IMR-90 (cell line): ENCODE measurements around the gene RNF114. TPM values are rescaled to one million over a fixed set of nuclear protein-coding genes. Genes with fewer than 3 reads are reported as not detected.

ENCODE experiments used
- ATAC-seq: fragments of 200-7000 bp; cut with Tn5 transposase; 2 replicates; pipeline ENCODE4 v1.9.1; 2020; ENCODE audit warnings: low read depth, mild to moderate bottlenecking, moderate library complexity
- BruUV-seq: library from RNA; stranded (reverse); fragments of 400-500 nt; replicated peaks from 2 replicates; lab custom pipeline; 2021; lab: Mats Ljungman, UMichigan
- CTCF ChIA-PET: fragments of 300-600 bp; formaldehyde crosslinking; extraction: SDS; loops from one replicate; lab custom pipeline; 2021; ENCODE audit warnings: antibody characterized with exemption; lab: Yijun Ruan, JAX
- POLR2A ChIA-PET: fragments of 300-600 bp; sonication (Branson Sonifier 250); formaldehyde crosslinking; loops from one replicate; lab custom pipeline; 2022; ENCODE audit warnings: antibody characterized with exemption; ENCODE audit not compliant: unreplicated experiment; lab: Charles Lee
- DNase-seq: peaks from one replicate; pipeline ENCODE4 v3.0.0; 2013
- H2AFZ ChIP-seq: replicated peaks from 2 replicates; pipeline ENCODE3; 2013; ENCODE audit warnings: low read length, mild to moderate bottlenecking; ENCODE audit not compliant: poor library complexity
- H2AK5ac ChIP-seq: 2 replicates; pipeline ENCODE4 v1.6.1; 2013; ENCODE audit warnings: low read depth, low read length, inconsistent platforms
- H2AK9ac ChIP-seq: replicated peaks from 2 replicates; pipeline ENCODE3; 2013; ENCODE audit warnings: mild to moderate bottlenecking, low read depth, low read length, moderate library complexity; ENCODE audit not compliant: poor library complexity
- H2BK120ac ChIP-seq: 2 replicates; pipeline ENCODE4 v1.6.1; 2013; ENCODE audit warnings: low read depth, low read length, inconsistent platforms
- H2BK15ac ChIP-seq: 3 replicates; pipeline ENCODE4 v1.6.1; 2013; ENCODE audit warnings: low read depth, low read length, inconsistent platforms
- H2BK20ac ChIP-seq: 2 replicates; pipeline ENCODE4 v1.6.1; 2013; ENCODE audit warnings: low read depth, mild to moderate bottlenecking, inconsistent platforms, low read length, moderate library complexity
- H2BK5ac ChIP-seq: 2 replicates; pipeline ENCODE4 v1.6.1; 2013; ENCODE audit warnings: mild to moderate bottlenecking, low read depth, low read length, inconsistent platforms; ENCODE audit not compliant: poor library complexity, severe bottlenecking
- H3K14ac ChIP-seq: replicated peaks from 2 replicates; pipeline ENCODE4 v1.6.1; 2013; ENCODE audit warnings: low read depth, low read length, inconsistent platforms
- H3K18ac ChIP-seq: 2 replicates; pipeline ENCODE4 v1.6.1; 2013; ENCODE audit warnings: low read depth, low read length, control low read depth
- H3K23ac ChIP-seq: 2 replicates; pipeline ENCODE4 v1.6.1; 2013; ENCODE audit warnings: low read depth, low read length, inconsistent platforms
- H3K27ac ChIP-seq: 2 replicates; pipeline ENCODE4 v1.5.1; 2013; ENCODE audit warnings: mild to moderate bottlenecking, control low read depth, low read length; ENCODE audit not compliant: insufficient read depth
- H3K27me3 ChIP-seq: 2 replicates; pipeline ENCODE4 v1.6.1; 2013; ENCODE audit warnings: low read length; ENCODE audit not compliant: control insufficient read depth, insufficient read depth
- H3K36me3 ChIP-seq: 2 replicates; pipeline ENCODE4 v1.6.1; 2013; ENCODE audit warnings: low read length, mixed read lengths; ENCODE audit not compliant: control insufficient read depth, insufficient read depth
- H3K4ac ChIP-seq: 2 replicates; pipeline ENCODE4 v1.6.1; 2013; ENCODE audit warnings: low read depth, low read length, inconsistent platforms
- H3K4me1 ChIP-seq: 2 replicates; pipeline ENCODE4 v1.6.1; 2013; ENCODE audit warnings: low read length, mixed read lengths; ENCODE audit not compliant: control insufficient read depth, insufficient read depth
- H3K4me2 ChIP-seq: 2 replicates; pipeline ENCODE4 v1.6.1; 2013; ENCODE audit warnings: low read depth, mild to moderate bottlenecking, control low read depth, low read length, moderate library complexity
- H3K4me3 ChIP-seq: 2 replicates; pipeline ENCODE4 v1.5.1; 2013; ENCODE audit warnings: low read depth, mild to moderate bottlenecking, control low read depth, low read length, moderate library complexity; ENCODE audit not compliant: insufficient read depth
- H3K56ac ChIP-seq: 2 replicates; pipeline ENCODE4 v1.6.1; 2013; ENCODE audit warnings: low read length, inconsistent platforms; ENCODE audit not compliant: insufficient read depth; ENCODE audit errors: extremely low read depth
- H3K79me1 ChIP-seq, 2 experiments: 2 replicates each; pipeline ENCODE4 v1.6.1; 2013; ENCODE audit warnings: low read length in 2 of 2, inconsistent platforms in 1 of 2, low read depth in 1 of 2
- H3K9ac ChIP-seq: 2 replicates; pipeline ENCODE4 v1.6.1; 2013; ENCODE audit warnings: low read depth, low read length, control low read depth
- H3K9me1 ChIP-seq: 2 replicates; pipeline ENCODE4 v1.6.1; 2013; ENCODE audit warnings: low read length, inconsistent platforms; ENCODE audit not compliant: insufficient read depth
- H3K9me3 ChIP-seq: 2 replicates; pipeline ENCODE4 v1.6.1; 2013; ENCODE audit warnings: low read length; ENCODE audit not compliant: control insufficient read depth, insufficient read depth
- H4K20me1 ChIP-seq: 2 replicates; pipeline ENCODE4 v1.6.1; 2013; ENCODE audit warnings: low read length, inconsistent platforms; ENCODE audit not compliant: insufficient read depth
- H4K5ac ChIP-seq: 2 replicates; pipeline ENCODE4 v1.6.1; 2013; ENCODE audit warnings: mild to moderate bottlenecking, low read depth, low read length, control low read depth
- H4K8ac ChIP-seq, 2 experiments: 2 replicates each; pipeline ENCODE4 v1.6.1; 2013; ENCODE audit warnings: low read depth in 2 of 2, low read length in 2 of 2, control low read depth in 1 of 2, inconsistent platforms in 1 of 2
- H4K91ac ChIP-seq: 2 replicates; pipeline ENCODE4 v1.6.1; 2013; ENCODE audit warnings: low read depth, low read length, inconsistent platforms; ENCODE audit not compliant: insufficient read depth
- CEBPB ChIP-seq: IDR thresholded peaks from 2 replicates; pipeline ENCODE4 v1.6.1; 2012; ENCODE audit warnings: low read depth, low read length, improper control_type of control experiment
- CHD1 ChIP-seq: IDR thresholded peaks from 2 replicates; pipeline ENCODE4 v1.6.1; 2012; ENCODE audit warnings: low read depth, low read length, improper control_type of control experiment
- CTCF ChIP-seq: conservative IDR thresholded peaks from 2 replicates; pipeline ENCODE4 v1.5.1; 2012; ENCODE audit warnings: mild to moderate bottlenecking, low read depth, low read length, improper control_type of control experiment
- MAFK ChIP-seq: IDR thresholded peaks from 2 replicates; pipeline ENCODE4 v1.6.1; 2012; ENCODE audit warnings: low read depth, low read length, improper control_type of control experiment
- NFE2L2 ChIP-seq: fragments of 150-350 bp; IDR thresholded peaks from 2 replicates; pipeline ENCODE4 v1.6.1; 2016; ENCODE audit warnings: low read depth, mild to moderate bottlenecking, low read length
- SMC3 ChIP-seq: fragments of 150-350 bp; IDR thresholded peaks from 2 replicates; pipeline ENCODE4 v1.6.1; 2016; ENCODE audit warnings: low read depth, mild to moderate bottlenecking, antibody characterized with exemption, low read length, moderate library complexity
- WGBS, 2 experiments: methylation state at CpG; one replicate each; pipeline versions ENCODE4 v1.1.5 to v1.1.7; 2013; ENCODE audit warnings: missing lambda C conversion rate in 2 of 2; ENCODE audit not compliant: insufficient read length in 1 of 2; ENCODE audit errors: extremely low coverage in 2 of 2; 5-methylcytosine and 5-hydroxymethylcytosine counted together
- dilution Hi-C: fragments of 300-500 bp; cut with HindIII; formaldehyde crosslinking; loops from one replicate; pipeline ENCODE4 v1.14.3; 2018; ENCODE audit warnings: low sequenced_read_pairs; ENCODE audit not compliant: unreplicated experiment
- in situ Hi-C: fragments of 300-500 bp; cut with MboI; formaldehyde crosslinking; loops from 3 replicates; pipeline ENCODE4 v1.14.3; 2019; ENCODE audit warnings: low sequenced_read_pairs, inconsistent platforms, mixed read lengths
- intact Hi-C: fragments of 100-400 bp; cut with micrococcal nuclease; formaldehyde crosslinking; loops from 2 replicates; pipeline ENCODE4 v1.10.0; 2022
- polyA plus RNA-seq, 3 experiments: library from polyadenylated mRNA; depleted of rRNA; stranded (reverse); fragments of >200 nt; gene quantifications; 2 replicates each; pipeline ENCODE4 v1.2.3, GENCODE V29; 2012; ENCODE audit warnings: low replicate concordance in 1 of 3
- total RNA-seq: library from RNA; depleted of rRNA; stranded (reverse); fragments of >200 nt; gene quantifications from 2 replicates; pipeline ENCODE4 v1.2.3, GENCODE V29; 2012
- TF ChIP-seq, protein P1 (sequence below): fragments of 150-350 bp; IDR thresholded peaks from 2 replicates; pipeline ENCODE4 v1.6.1; 2017; ENCODE audit warnings: mild to moderate bottlenecking, antibody characterized with exemption, low read length, low read depth
- TF ChIP-seq, protein P2 (sequence below): fragments of 150-350 bp; IDR thresholded peaks from 2 replicates; pipeline ENCODE4 v1.6.1; 2016; ENCODE audit warnings: low read depth, mild to moderate bottlenecking, low read length, moderate library complexity, borderline replicate concordance

Gene RNF114
- total and polyA plus RNA-seq, 2 of the 4 experiments (the other 2 are of a cell fraction), result 44.6 to 62.3 TPM

GRCh38 chr20:49925901-49926454, 10.2 kb upstream of the RNF114 start:
- Histone ChIP-seq H3K56ac (no peak overlapping the region), H2AK5ac (no peak overlapping the region), H3K9me3 (no peaks in the 10 kb centered on the region), H2AFZ (no peak overlapping the region), H2BK120ac (no peak overlapping the region), H3K14ac (no peak overlapping the region), H2BK5ac (no peak overlapping the region), H2BK15ac (no peak overlapping the region), H4K8ac (no peak overlapping the region), H4K20me1 (no peaks in the 10 kb centered on the region), H3K9me1 (no peaks in the 10 kb centered on the region), H2AK9ac (no peak overlapping the region), H4K5ac (no peak overlapping the region), H3K4me1 (no peaks in the 10 kb centered on the region), H4K91ac (no peak overlapping the region), H3K9ac (no peak overlapping the region), H3K4me2 (no peak overlapping the region), H3K79me1 (no peaks in the 10 kb centered on the region), H3K4me3 (no peak overlapping the region), H3K18ac (no peak overlapping the region), H3K4ac (no peak overlapping the region), H2BK20ac (no peak overlapping the region), H3K27me3 (no peaks in the 10 kb centered on the region), H3K23ac (no peak overlapping the region), H3K36me3 (no peaks in the 10 kb centered on the region), H3K27ac (no peak overlapping the region)
- ATAC-seq (no peak), DNase-seq (no peak)
- BruUV-seq, result no TSS peak
- WGBS, 2 experiments, result no CpG with 5 or more reads among the region's 2 CpGs
- ChIA-PET POLR2A (no interaction called here), CTCF (no interaction called here)
- in situ Hi-C loops, result no loop called here
- intact Hi-C loops, result no loop called here
- TF ChIP-seq CTCF (no peak), SMC3 (no peak), CHD1 (no peak), MAFK (peak; percentile 65), CEBPB (no peak), NFE2L2 (peak; percentile 94)
- TF ChIP-seq, protein P1, sequence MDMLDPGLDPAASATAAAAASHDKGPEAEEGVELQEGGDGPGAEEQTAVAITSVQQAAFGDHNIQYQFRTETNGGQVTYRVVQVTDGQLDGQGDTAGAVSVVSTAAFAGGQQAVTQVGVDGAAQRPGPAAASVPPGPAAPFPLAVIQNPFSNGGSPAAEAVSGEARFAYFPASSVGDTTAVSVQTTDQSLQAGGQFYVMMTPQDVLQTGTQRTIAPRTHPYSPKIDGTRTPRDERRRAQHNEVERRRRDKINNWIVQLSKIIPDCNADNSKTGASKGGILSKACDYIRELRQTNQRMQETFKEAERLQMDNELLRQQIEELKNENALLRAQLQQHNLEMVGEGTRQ, result no peak
- TF ChIP-seq, protein P2, sequence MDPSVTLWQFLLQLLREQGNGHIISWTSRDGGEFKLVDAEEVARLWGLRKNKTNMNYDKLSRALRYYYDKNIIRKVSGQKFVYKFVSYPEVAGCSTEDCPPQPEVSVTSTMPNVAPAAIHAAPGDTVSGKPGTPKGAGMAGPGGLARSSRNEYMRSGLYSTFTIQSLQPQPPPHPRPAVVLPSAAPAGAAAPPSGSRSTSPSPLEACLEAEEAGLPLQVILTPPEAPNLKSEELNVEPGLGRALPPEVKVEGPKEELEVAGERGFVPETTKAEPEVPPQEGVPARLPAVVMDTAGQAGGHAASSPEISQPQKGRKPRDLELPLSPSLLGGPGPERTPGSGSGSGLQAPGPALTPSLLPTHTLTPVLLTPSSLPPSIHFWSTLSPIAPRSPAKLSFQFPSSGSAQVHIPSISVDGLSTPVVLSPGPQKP, result no peak
- dilution Hi-C loops, result no loop called here
